Tibial artery (tissue), 4 donors: ENCODE measurements around the gene COX4I1.

ENCODE experiments used
- DNase-seq, 2 donors: peaks; one replicate each; pipeline ENCODE4 v3.0.0-alpha.2; 2019
- H3K27ac ChIP-seq, 2 donors: fragments of 200-600 bp; sonication (generic) in 1 of 2; 1 replicate in 1 of 2; 2 replicates in 1 of 2; pipeline ENCODE4 v1.5.1; 2018 to 2019; ENCODE audit warnings: mild to moderate bottlenecking in 1 of 2
- H3K27me3 ChIP-seq, 2 donors: fragments of 200-600 bp; sonication (generic) in 1 of 2; one replicate each; pipeline versions ENCODE4 v1.5.1 to v1.6.0; 2016 to 2019
- H3K36me3 ChIP-seq, 3 donors: fragments of 200-600 bp; sonication (generic) in 2 of 3; one replicate each; pipeline ENCODE4 v1.5.1; 2016 to 2019; ENCODE audit warnings: mild to moderate bottlenecking in 2 of 3
- H3K4me1 ChIP-seq, 4 donors: fragments of 200-600 bp; sonication (generic) in 2 of 4; 1 replicate in 3 of 4; 2 replicates in 1 of 4; pipeline ENCODE4 v1.5.1; 2016 to 2019
- H3K4me3 ChIP-seq, 2 donors: fragments of 200-600 bp; sonication (generic) in 1 of 2; 1 replicate in 1 of 2; 2 replicates in 1 of 2; pipeline ENCODE4 v1.5.1; 2018 to 2019; ENCODE audit warnings: mild to moderate bottlenecking in 2 of 2
- H3K9me3 ChIP-seq, 3 donors: fragments of 200-600 bp; sonication (generic) in 1 of 3; one replicate each; pipeline ENCODE4 v1.5.1; 2016 to 2019
- CTCF ChIP-seq, 2 experiments: fragments of 200-600 bp in 1 of 2; fragments of 450-650 bp in 1 of 2; IDR thresholded peaks; one replicate each; pipeline ENCODE4 v1.5.1; 2017 to 2019; ENCODE audit warnings: antibody characterized with exemption in 2 of 2, mild to moderate bottlenecking in 1 of 2, moderate library complexity in 1 of 2
- intact Hi-C: fragments of 100-400 bp; cut with DNase I; formaldehyde crosslinking; loops from one replicate; pipeline ENCODE4 v1.15.0; 2023; ENCODE audit warnings: low total_unique reads

Gene COX4I1

GRCh38 chr16:85778873-85779272 lies 20.6 kb upstream of the COX4I1 start:
- H3K36me3 ChIP-seq: peaks cover 41 to 56% (median 50%) of the 10 kb centered on the region in 3 donors
- peaks cover 0 to 13% (median 6%) of the 10 kb centered on the region in 4 donors for H3K4me1 ChIP-seq
- TF ChIP-seq CTCF (IDR thresholded peaks at IDR 0.05): no peak
- DNase-seq: no peak
- no peaks in the 10 kb centered on the region for H3K27me3 ChIP-seq
- intact Hi-C loops: no loop called here
- no peak overlapping the region for H3K4me3 ChIP-seq
- no peaks in the 10 kb centered on the region for H3K9me3 ChIP-seq
- no peak overlapping the region for H3K27ac ChIP-seq

GRCh38 chr16:85780281-85780680 lies 19.2 kb upstream of the COX4I1 start:
- Histone ChIP-seq H3K27ac (no peak overlapping the region), H3K9me3 (no peaks in the 10 kb centered on the region), H3K4me1 (peaks cover 0 to 13% (median 6%) of the 10 kb centered on the region in 4 donors), H3K27me3 (no peaks in the 10 kb centered on the region), H3K36me3 (peaks cover 35 to 51% (median 45%) of the 10 kb centered on the region in 3 donors), H3K4me3 (no peak overlapping the region)
- no peak for DNase-seq
- intact Hi-C loops: no loop called here
- no peak for TF ChIP-seq CTCF (IDR thresholded peaks at IDR 0.05)

- H3K4me1 ChIP-seq: peaks cover 0 to 13% (median 6%) of the 10 kb centered on the region in 4 donors
- intact Hi-C loops: no loop called here
- H3K4me3 ChIP-seq: no peak overlapping the region
- DNase-seq: no peak
- peaks cover 43 to 52% (median 52%) of the 10 kb centered on the region in 3 donors for H3K36me3 ChIP-seq
- no peaks in the 10 kb centered on the region for H3K27me3 ChIP-seq
- no peak for TF ChIP-seq CTCF (IDR thresholded peaks at IDR 0.05)
- H3K9me3 ChIP-seq: no peaks in the 10 kb centered on the region
- H3K27ac ChIP-seq: no peak overlapping the region
Measured at GRCh38 chr16:85781156-85781555, 18.3 kb upstream of the COX4I1 start.

- Histone ChIP-seq H3K4me1 (peaks cover 0 to 13% (median 6%) of the 10 kb centered on the region in 4 donors), H3K4me3 (no peak overlapping the region), H3K36me3 (peaks cover 49 to 59% (median 59%) of the 10 kb centered on the region in 3 donors), H3K27me3 (no peaks in the 10 kb centered on the region), H3K9me3 (no peaks in the 10 kb centered on the region), H3K27ac (no peak overlapping the region)
- peak in 1 of 2 donors; percentile 81 for DNase-seq
- intact Hi-C loops: no loop called here
- TF ChIP-seq CTCF (IDR thresholded peaks at IDR 0.05): no peak
Measured at GRCh38 chr16:85781695-85782370, 17.7 kb upstream of the COX4I1 start.

GRCh38 chr16:85782451-85782850 lies 17.0 kb upstream of the COX4I1 start:
- no peaks in the 10 kb centered on the region for H3K9me3 ChIP-seq
- DNase-seq: no peak

More at GRCh38 chr16:85782451-85782850, 17.0 kb upstream of the COX4I1 start:
- intact Hi-C loops: no loop called here
- H3K4me1 ChIP-seq: peaks cover 0 to 13% (median 6%) of the 10 kb centered on the region in 4 donors
- H3K4me3 ChIP-seq: no peak overlapping the region
- peaks cover 55 to 64% (median 64%) of the 10 kb centered on the region in 3 donors for H3K36me3 ChIP-seq
- H3K27me3 ChIP-seq: no peaks in the 10 kb centered on the region
- no peak for TF ChIP-seq CTCF (IDR thresholded peaks at IDR 0.05)
- H3K27ac ChIP-seq: no peak overlapping the region
